Measurements from ENCODE around the gene STPG3.

DNA sequence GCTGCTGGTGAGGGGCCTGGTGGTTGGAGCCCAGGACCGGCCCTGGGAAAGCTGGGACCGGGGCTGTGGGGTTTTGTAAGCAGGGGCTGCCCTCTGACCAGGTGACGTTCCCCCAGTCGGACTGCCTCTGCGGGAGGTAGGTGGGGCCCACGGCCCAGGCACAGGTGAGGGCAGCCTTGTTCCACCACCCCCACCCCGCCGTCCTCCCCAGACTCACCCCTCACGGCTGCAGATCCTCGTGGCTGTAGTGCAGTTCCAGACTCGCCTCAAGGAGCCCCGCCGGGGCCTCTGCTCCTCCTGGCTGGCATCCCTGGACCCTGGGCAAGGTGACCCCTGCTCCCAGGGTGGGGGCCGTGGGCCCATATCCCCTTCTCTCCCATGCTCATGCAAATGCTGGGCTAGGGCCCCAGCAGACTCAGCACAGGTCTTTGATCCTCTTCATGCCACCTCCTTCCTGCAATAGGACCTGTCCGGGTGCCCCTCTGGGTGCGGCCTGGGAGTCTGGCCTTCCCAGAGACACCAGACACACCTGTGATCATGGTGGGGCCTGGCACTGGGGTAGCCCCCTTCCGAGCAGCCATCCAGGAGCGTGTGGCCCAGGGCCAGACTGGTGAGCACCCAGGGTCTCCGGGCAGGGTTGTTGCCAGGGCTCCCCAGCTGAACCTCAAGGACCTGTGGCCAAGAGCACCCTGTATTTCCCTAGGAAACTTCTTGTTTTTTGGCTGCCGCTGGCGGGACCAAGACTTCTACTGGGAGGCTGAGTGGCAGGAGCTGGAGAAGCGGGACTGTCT lies 35.7 kb upstream of the STPG3 start:
- TF ChIP-seq, protein P1, sequence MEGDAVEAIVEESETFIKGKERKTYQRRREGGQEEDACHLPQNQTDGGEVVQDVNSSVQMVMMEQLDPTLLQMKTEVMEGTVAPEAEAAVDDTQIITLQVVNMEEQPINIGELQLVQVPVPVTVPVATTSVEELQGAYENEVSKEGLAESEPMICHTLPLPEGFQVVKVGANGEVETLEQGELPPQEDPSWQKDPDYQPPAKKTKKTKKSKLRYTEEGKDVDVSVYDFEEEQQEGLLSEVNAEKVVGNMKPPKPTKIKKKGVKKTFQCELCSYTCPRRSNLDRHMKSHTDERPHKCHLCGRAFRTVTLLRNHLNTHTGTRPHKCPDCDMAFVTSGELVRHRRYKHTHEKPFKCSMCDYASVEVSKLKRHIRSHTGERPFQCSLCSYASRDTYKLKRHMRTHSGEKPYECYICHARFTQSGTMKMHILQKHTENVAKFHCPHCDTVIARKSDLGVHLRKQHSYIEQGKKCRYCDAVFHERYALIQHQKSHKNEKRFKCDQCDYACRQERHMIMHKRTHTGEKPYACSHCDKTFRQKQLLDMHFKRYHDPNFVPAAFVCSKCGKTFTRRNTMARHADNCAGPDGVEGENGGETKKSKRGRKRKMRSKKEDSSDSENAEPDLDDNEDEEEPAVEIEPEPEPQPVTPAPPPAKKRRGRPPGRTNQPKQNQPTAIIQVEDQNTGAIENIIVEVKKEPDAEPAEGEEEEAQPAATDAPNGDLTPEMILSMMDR (IDR thresholded peaks at IDR 0.05; ENCODE audit: low read length), result no peak
- TF ChIP-seq EZH2 (IDR thresholded peaks at IDR 0.05; ENCODE audit: borderline replicate concordance, low read length), result no peak

Data from OCI-LY1 (cell line).